Islet precursor cell (in vitro differentiated cells): ENCODE results near the gene KCNAB1.
"Not testable (repeated sequence)": the region's sequence is repeated elsewhere in the genome, so short reads cannot be mapped to it uniquely, and the experiment has no call there.

Experiments used
- DNase-seq: peaks from one replicate; pipeline ENCODE4 v3.0.0-alpha.2; 2018

The KCNAB1 gene

GRCh38 chr3:156120528-156121251 lies at the start of gene KCNAB1:
Gene KCNAB1, plus strand, starts transcription at chr3:156120578.
- DNase-seq = peak; percentile 56

GRCh38 chr3:156071031-156071430 lies 49.3 kb upstream of the KCNAB1 start:
- no peak for DNase-seq

- DNase-seq = not testable (repeated sequence)
Measured at GRCh38 chr3:156072950-156073657, 47.3 kb upstream of the KCNAB1 start.

GRCh38 chr3:156090126-156090525 lies 30.3 kb upstream of the KCNAB1 start:
- no peak for DNase-seq

GRCh38 chr3:156093964-156094363 lies 26.4 kb upstream of the KCNAB1 start:
- no peak for DNase-seq

GRCh38 chr3:156094391-156094790 lies 26.0 kb upstream of the KCNAB1 start:
- no peak for DNase-seq

GRCh38 chr3:156095652-156096051 lies 24.7 kb upstream of the KCNAB1 start:
- not testable (repeated sequence) for DNase-seq

- DNase-seq = no peak
Measured at GRCh38 chr3:156098437-156099035, 21.8 kb upstream of the KCNAB1 start.

- DNase-seq = not testable (repeated sequence)
Measured at GRCh38 chr3:156099348-156099747, 21.0 kb upstream of the KCNAB1 start.

- not testable (repeated sequence) for DNase-seq
Measured at GRCh38 chr3:156099984-156100383, 20.4 kb upstream of the KCNAB1 start.

GRCh38 chr3:156102267-156102931 lies 18.0 kb upstream of the KCNAB1 start:
- no peak for DNase-seq

GRCh38 chr3:156106721-156107373 lies 13.5 kb upstream of the KCNAB1 start:
- DNase-seq = no peak

GRCh38 chr3:156107504-156107903 lies 12.9 kb upstream of the KCNAB1 start:
- no peak for DNase-seq

GRCh38 chr3:156108616-156109015 lies 11.8 kb upstream of the KCNAB1 start:
- no peak for DNase-seq

- no peak for DNase-seq
Measured at GRCh38 chr3:156109989-156110388, 10.4 kb upstream of the KCNAB1 start.

GRCh38 chr3:156126467-156126866 lies 6.1 kb downstream of the KCNAB1 start:
- no peak for DNase-seq

GRCh38 chr3:156131241-156131640 lies 10.9 kb downstream of the KCNAB1 start:
- no peak for DNase-seq

- no peak for DNase-seq
Measured at GRCh38 chr3:156131799-156132198, 11.4 kb downstream of the KCNAB1 start.

- no peak for DNase-seq
Measured at GRCh38 chr3:156132313-156132712, 11.9 kb downstream of the KCNAB1 start.

GRCh38 chr3:156133076-156133475 lies 12.7 kb downstream of the KCNAB1 start:
- no peak for DNase-seq

- no peak for DNase-seq
Measured at GRCh38 chr3:156135921-156136638, 15.7 kb downstream of the KCNAB1 start.

GRCh38 chr3:156137397-156137796 lies 17.0 kb downstream of the KCNAB1 start:
- not testable (repeated sequence) for DNase-seq
